ENCODE data around the gene THEMIS.
"Not testable (repeated sequence)": the region's sequence is repeated elsewhere in the genome, so short reads cannot be mapped to it uniquely, and the experiment has no call there.

Gene THEMIS

GRCh38 chr6:127900935-127901334 lies at the start of gene THEMIS:
Gene THEMIS (minus strand): TSS chr6:127901058. CDS start chr6:127900932, 126 bp downstream.
- DNase-seq (ENCODE audit: low spot score) = no peak

- DNase-seq (ENCODE audit: low spot score) = no peak
Observed at GRCh38 chr6:127949251-127949650, 48.4 kb upstream of the THEMIS start.

- DNase-seq (ENCODE audit: low spot score) = no peak
Observed at GRCh38 chr6:127946388-127946787, 45.5 kb upstream of the THEMIS start.

GRCh38 chr6:127945434-127946097 lies 44.7 kb upstream of the THEMIS start:
- DNase-seq (ENCODE audit: low spot score) = no peak

GRCh38 chr6:127941228-127941627 lies 40.4 kb upstream of the THEMIS start:
- DNase-seq (ENCODE audit: low spot score) = no peak

GRCh38 chr6:127939442-127940066 lies 38.7 kb upstream of the THEMIS start:
- DNase-seq (ENCODE audit: low spot score) = no peak

- DNase-seq (ENCODE audit: low spot score) = peak; percentile 8
Observed at GRCh38 chr6:127938701-127939100, 37.8 kb upstream of the THEMIS start.

GRCh38 chr6:127937747-127938146 lies 36.9 kb upstream of the THEMIS start:
- no peak for DNase-seq (ENCODE audit: low spot score)

- no peak for DNase-seq (ENCODE audit: low spot score)
Observed at GRCh38 chr6:127937102-127937501, 36.2 kb upstream of the THEMIS start.

GRCh38 chr6:127934956-127935355 lies 34.1 kb upstream of the THEMIS start:
- no peak for DNase-seq (ENCODE audit: low spot score)

GRCh38 chr6:127933852-127934840 lies 33.3 kb upstream of the THEMIS start:
- no peak for DNase-seq (ENCODE audit: low spot score)

- DNase-seq (ENCODE audit: low spot score) = no peak
Observed at GRCh38 chr6:127933137-127933536, 32.3 kb upstream of the THEMIS start.

GRCh38 chr6:127932708-127933107 lies 31.9 kb upstream of the THEMIS start:
- no peak for DNase-seq (ENCODE audit: low spot score)

- DNase-seq (ENCODE audit: low spot score) = not testable (repeated sequence)
Observed at GRCh38 chr6:127926441-127926840, 25.6 kb upstream of the THEMIS start.

GRCh38 chr6:127924440-127924839 lies 23.6 kb upstream of the THEMIS start:
- no peak for DNase-seq (ENCODE audit: low spot score)

GRCh38 chr6:127924031-127924430 lies 23.2 kb upstream of the THEMIS start:
- no peak for DNase-seq (ENCODE audit: low spot score)

GRCh38 chr6:127923135-127923534 lies 22.3 kb upstream of the THEMIS start:
- no peak for DNase-seq (ENCODE audit: low spot score)

GRCh38 chr6:127921982-127922381 lies 21.1 kb upstream of the THEMIS start:
- DNase-seq (ENCODE audit: low spot score) = no peak

GRCh38 chr6:127920804-127921203 lies 19.9 kb upstream of the THEMIS start:
- DNase-seq (ENCODE audit: low spot score) = no peak

GRCh38 chr6:127918506-127919427 lies 17.9 kb upstream of the THEMIS start:
- DNase-seq (ENCODE audit: low spot score) = no peak

- DNase-seq (ENCODE audit: low spot score) = no peak
Observed at GRCh38 chr6:127917766-127918165, 16.9 kb upstream of the THEMIS start.

GRCh38 chr6:127914240-127914639 lies 13.4 kb upstream of the THEMIS start:
- DNase-seq (ENCODE audit: low spot score) = no peak
